ENCODE data around the gene HEPACAM.

- TF ChIP-seq CTCF (IDR thresholded peaks at IDR 0.05) (no peak), POLR2A (IDR thresholded peaks at IDR 0.05) (no peak), EP300 (IDR thresholded peaks at IDR 0.05) (no peak), POLR2AphosphoS5 (IDR thresholded peaks at IDR 0.05) (no peak)
These were observed 14.8 kb downstream of the HEPACAM start for GRCh38 chr11:124920870-124921609.
